ENCODE measurements around the gene STOML1. TPM values are rescaled to one million over a fixed set of nuclear protein-coding genes. Genes with fewer than 3 reads are reported as not detected.

Gene STOML1
- total RNA-seq, 2 experiments from 2014 or later, result 4.6 to 5.3 TPM

DNA sequence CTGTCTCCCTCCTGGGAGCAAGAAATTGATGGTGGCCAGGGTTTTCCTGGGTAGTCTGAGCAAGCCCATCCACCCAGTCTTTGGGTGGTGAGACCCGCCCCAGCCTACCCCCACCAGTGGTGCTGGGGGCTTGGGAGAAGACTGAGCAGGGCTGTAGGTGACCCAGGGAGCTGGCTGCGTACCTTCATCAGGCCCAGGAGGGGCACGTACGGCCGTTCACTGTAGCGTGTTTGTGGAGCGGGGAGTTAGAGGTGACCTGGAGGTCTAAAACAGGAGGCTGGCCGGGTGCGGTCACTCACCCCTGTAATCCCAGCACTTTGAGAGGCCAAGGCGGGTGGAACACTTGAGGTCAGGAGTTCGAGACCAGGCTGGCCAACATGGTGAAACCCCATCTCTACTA lies 54.4 kb downstream of the STOML1 start:
- no peak overlapping the region for H3K27ac Mint-ChIP-seq
- TF ChIP-seq, protein P1, sequence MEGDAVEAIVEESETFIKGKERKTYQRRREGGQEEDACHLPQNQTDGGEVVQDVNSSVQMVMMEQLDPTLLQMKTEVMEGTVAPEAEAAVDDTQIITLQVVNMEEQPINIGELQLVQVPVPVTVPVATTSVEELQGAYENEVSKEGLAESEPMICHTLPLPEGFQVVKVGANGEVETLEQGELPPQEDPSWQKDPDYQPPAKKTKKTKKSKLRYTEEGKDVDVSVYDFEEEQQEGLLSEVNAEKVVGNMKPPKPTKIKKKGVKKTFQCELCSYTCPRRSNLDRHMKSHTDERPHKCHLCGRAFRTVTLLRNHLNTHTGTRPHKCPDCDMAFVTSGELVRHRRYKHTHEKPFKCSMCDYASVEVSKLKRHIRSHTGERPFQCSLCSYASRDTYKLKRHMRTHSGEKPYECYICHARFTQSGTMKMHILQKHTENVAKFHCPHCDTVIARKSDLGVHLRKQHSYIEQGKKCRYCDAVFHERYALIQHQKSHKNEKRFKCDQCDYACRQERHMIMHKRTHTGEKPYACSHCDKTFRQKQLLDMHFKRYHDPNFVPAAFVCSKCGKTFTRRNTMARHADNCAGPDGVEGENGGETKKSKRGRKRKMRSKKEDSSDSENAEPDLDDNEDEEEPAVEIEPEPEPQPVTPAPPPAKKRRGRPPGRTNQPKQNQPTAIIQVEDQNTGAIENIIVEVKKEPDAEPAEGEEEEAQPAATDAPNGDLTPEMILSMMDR (IDR thresholded peaks at IDR 0.05), result no peak
- intact Hi-C loops (cut with DNase I, micrococcal nuclease), result no loop called here

DNA sequence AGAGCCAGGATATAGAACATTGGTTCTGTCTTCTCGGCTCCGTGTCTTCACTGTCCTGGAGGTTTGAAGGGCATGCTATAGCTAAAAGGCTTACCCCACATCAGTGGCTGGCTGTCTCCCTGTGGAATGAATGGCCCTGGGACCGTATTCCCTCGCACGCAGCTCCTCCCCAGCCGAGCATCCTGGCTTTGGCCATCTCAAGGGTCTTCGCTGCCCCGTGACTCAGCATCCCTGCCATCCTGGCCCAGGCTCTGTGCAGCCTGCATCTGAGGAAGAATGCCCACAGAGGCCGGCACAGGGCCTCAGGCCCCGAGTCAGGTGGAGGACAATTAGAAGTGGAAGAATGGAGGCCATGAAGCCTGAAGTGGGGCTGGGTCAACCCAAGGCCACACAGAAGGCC lies 54.8 kb downstream of the STOML1 start:
- intact Hi-C loops (cut with DNase I, micrococcal nuclease), result no loop called here
- Mint-ChIP-seq H3K4me3 (no peak overlapping the region), H3K27ac (no peak overlapping the region), H3K36me3 (ENCODE audit: low read depth) (no peaks in the 10 kb centered on the region), H3K9me3 (no peaks in the 10 kb centered on the region), H3K27me3 (no peaks in the 10 kb centered on the region), H3K4me1 (ENCODE audit: low read depth) (peaks cover 17% of the 10 kb centered on the region)
- POLR2A ChIA-PET, result no interaction called here
- peaks cover 53% of the 10 kb centered on the region for H3K4me1 ChIP-seq (ENCODE audit: insufficient read depth, low read length)
- no peaks in the 10 kb centered on the region for H3K27me3 ChIP-seq (ENCODE audit: control insufficient read depth in 1 of 2, insufficient read depth in 2 of 2, low read length in 2 of 2)
- no peaks in the 10 kb centered on the region for H3K36me3 ChIP-seq (ENCODE audit: insufficient read depth, low read length)
- no peak overlapping the region for H3K4me3 ChIP-seq (ENCODE audit: low read length)
- H3K9me3 ChIP-seq (ENCODE audit: control insufficient read depth in 1 of 2, insufficient read depth in 1 of 2, low read length in 2 of 2), result no peaks in the 10 kb centered on the region
- no peak overlapping the region for H3K27ac ChIP-seq (ENCODE audit: low read depth in 1 of 2, low read length in 2 of 2)
- TF ChIP-seq, protein P1 (IDR thresholded peaks at IDR 0.05), result no peak
- CTCF ChIA-PET, result interaction anchor here (2.2 kb wide), 1 partner anchor 10 kb away, joined by 10 read pairs; no protein-coding TSS in a partner anchor
- ATAC-seq (ENCODE audit: poor library complexity) (no peak), DNase-seq (no peak)

More for the DNA sequence above, 54.4 kb downstream of the STOML1 start:
- H3K4me3 ChIP-seq (ENCODE audit: low read length), result no peak overlapping the region
- no peak for ATAC-seq (ENCODE audit: poor library complexity)
- no peaks in the 10 kb centered on the region for H3K9me3 Mint-ChIP-seq
- H3K27me3 ChIP-seq (ENCODE audit: control insufficient read depth in 1 of 2, insufficient read depth in 2 of 2, low read length in 2 of 2), result no peaks in the 10 kb centered on the region
- no peak overlapping the region for H3K4me3 Mint-ChIP-seq
- ChIA-PET CTCF (interaction anchor here (2.2 kb wide), 1 partner anchor 10 kb away, joined by 10 read pairs; no protein-coding TSS in a partner anchor), POLR2A (no interaction called here)
- peaks cover 21% of the 10 kb centered on the region for H3K4me1 Mint-ChIP-seq (ENCODE audit: low read depth)
- peaks cover 55% of the 10 kb centered on the region for H3K4me1 ChIP-seq (ENCODE audit: insufficient read depth, low read length)
- no peak for DNase-seq
- no peaks in the 10 kb centered on the region for H3K9me3 ChIP-seq (ENCODE audit: control insufficient read depth in 1 of 2, insufficient read depth in 1 of 2, low read length in 2 of 2)
- H3K27me3 Mint-ChIP-seq, result no peaks in the 10 kb centered on the region
- H3K36me3 Mint-ChIP-seq (ENCODE audit: low read depth), result no peaks in the 10 kb centered on the region
- H3K27ac ChIP-seq (ENCODE audit: low read depth in 1 of 2, low read length in 2 of 2), result no peak overlapping the region
- no peaks in the 10 kb centered on the region for H3K36me3 ChIP-seq (ENCODE audit: insufficient read depth, low read length)

DNA sequence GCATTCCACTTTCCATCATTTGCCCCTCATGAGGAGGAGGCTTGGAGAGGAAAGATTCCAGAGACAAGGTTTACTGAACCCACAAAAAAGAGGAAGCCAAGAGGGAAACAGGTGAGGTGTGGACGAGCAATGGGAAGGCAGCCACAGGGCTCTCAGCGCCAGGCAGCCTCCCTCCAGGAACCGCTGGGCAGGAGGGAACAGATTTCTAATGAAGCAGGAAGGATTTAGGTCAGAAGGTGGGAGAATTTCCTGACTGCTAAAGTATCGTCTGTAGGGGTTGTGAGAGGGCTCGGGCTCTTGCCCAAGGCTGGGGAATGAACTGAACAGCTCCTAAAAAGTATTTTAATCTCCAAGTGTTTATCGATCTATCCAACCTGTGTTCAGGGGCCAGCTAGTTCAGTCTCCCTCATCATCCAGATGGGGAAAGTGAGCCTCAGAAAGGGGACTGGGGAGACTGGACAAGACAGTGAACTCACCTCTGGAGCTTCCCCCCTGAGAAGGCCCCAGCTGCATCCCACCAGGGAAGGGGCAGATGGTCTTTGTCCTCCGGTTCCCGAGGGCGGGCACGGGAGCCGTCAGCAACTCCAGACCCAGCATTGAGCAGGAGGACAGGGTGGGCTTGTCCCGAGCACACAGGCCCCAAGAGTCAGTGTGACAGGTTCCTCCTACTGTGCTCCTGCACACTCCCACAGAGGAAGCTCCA lies 55.4 kb downstream of the STOML1 start:
- no peaks in the 10 kb centered on the region for H3K36me3 Mint-ChIP-seq (ENCODE audit: low read depth)
- Histone ChIP-seq H3K4me1 (ENCODE audit: insufficient read depth, low read length) (peaks cover 52% of the 10 kb centered on the region), H3K9me3 (ENCODE audit: control insufficient read depth in 1 of 2, insufficient read depth in 1 of 2, low read length in 2 of 2) (no peaks in the 10 kb centered on the region), H3K27ac (ENCODE audit: low read depth in 1 of 2, low read length in 2 of 2) (no peak overlapping the region), H3K4me3 (ENCODE audit: low read length) (no peak overlapping the region), H3K36me3 (ENCODE audit: insufficient read depth, low read length) (no peaks in the 10 kb centered on the region), H3K27me3 (ENCODE audit: control insufficient read depth in 1 of 2, insufficient read depth in 2 of 2, low read length in 2 of 2) (no peaks in the 10 kb centered on the region)
- H3K27me3 Mint-ChIP-seq, result no peaks in the 10 kb centered on the region
- peaks cover 11% of the 10 kb centered on the region for H3K4me1 Mint-ChIP-seq (ENCODE audit: low read depth)
- H3K9me3 Mint-ChIP-seq, result no peaks in the 10 kb centered on the region
- no peak for ATAC-seq (ENCODE audit: poor library complexity)
- ChIA-PET POLR2A (no interaction called here), CTCF (interaction anchor here (2.2 kb wide), 1 partner anchor 9 kb away, joined by 10 read pairs; no protein-coding TSS in a partner anchor)
- intact Hi-C loops (cut with DNase I, micrococcal nuclease), result no loop called here
- DNase-seq, result no peak
- no peak overlapping the region for H3K27ac Mint-ChIP-seq
- H3K4me3 Mint-ChIP-seq, result no peak overlapping the region
- TF ChIP-seq, protein P1 (IDR thresholded peaks at IDR 0.05), result no peak

Data from CD4-positive, alpha-beta T cell (primary cell).